H9 (cell line): Measurements from ENCODE around the gene TTC19. TPM values are rescaled to one million over a fixed set of nuclear protein-coding genes. Genes with fewer than 3 reads are reported as not detected.

Source experiments
- DNase-seq: peaks from one replicate; pipeline ENCODE4 v3.0.0-alpha.2; 2017
- H2AFZ ChIP-seq: one replicate; pipeline ENCODE4 v1.6.1; 2013; ENCODE audit warnings: mild to moderate bottlenecking, low read length, control low read depth, moderate library complexity
- H2AK5ac ChIP-seq: 2 replicates; pipeline ENCODE4 v1.6.1; 2013; ENCODE audit warnings: low read length, control low read depth, mixed read lengths; ENCODE audit not compliant: insufficient read length
- H2BK120ac ChIP-seq: one replicate; pipeline ENCODE4 v1.6.1; 2013; ENCODE audit warnings: low read depth, mild to moderate bottlenecking, low read length, control low read depth, inconsistent platforms; ENCODE audit not compliant: poor library complexity, severe bottlenecking
- H2BK12ac ChIP-seq: 2 replicates; pipeline ENCODE4 v1.6.1; 2013; ENCODE audit warnings: low read length, control low read depth, mixed read lengths, low read depth; ENCODE audit not compliant: insufficient read length
- H2BK15ac ChIP-seq: 2 replicates; pipeline ENCODE4 v1.6.1; 2013; ENCODE audit warnings: low read depth, low read length, control low read depth
- H2BK20ac ChIP-seq: one replicate; pipeline ENCODE4 v1.6.1; 2013; ENCODE audit warnings: low read depth, mild to moderate bottlenecking, low read length, control low read depth, inconsistent platforms; ENCODE audit not compliant: poor library complexity, severe bottlenecking
- H2BK5ac ChIP-seq: 2 replicates; pipeline ENCODE4 v1.6.1; 2013; ENCODE audit warnings: low read length, control low read depth, mixed read lengths; ENCODE audit not compliant: insufficient read length
- H3K14ac ChIP-seq: 2 replicates; pipeline ENCODE4 v1.6.1; 2013; ENCODE audit warnings: low read length, control low read depth; ENCODE audit not compliant: insufficient read depth
- H3K18ac ChIP-seq: 2 replicates; pipeline ENCODE4 v1.6.1; 2013; ENCODE audit warnings: low read depth, mild to moderate bottlenecking, mixed read lengths, low read length, control low read depth; ENCODE audit not compliant: insufficient read length
- H3K23ac ChIP-seq: 2 replicates; pipeline ENCODE4 v1.6.1; 2013; ENCODE audit warnings: low read length, control low read depth, mixed read lengths, low read depth; ENCODE audit not compliant: insufficient read length
- H3K23me2 ChIP-seq: 2 replicates; pipeline ENCODE4 v1.6.1; 2013; ENCODE audit warnings: low read depth, mild to moderate bottlenecking, mixed read lengths, low read length, control low read depth; ENCODE audit not compliant: insufficient read length, poor library complexity, severe bottlenecking
- H3K27ac ChIP-seq: 2 replicates; pipeline ENCODE4 v1.5.1; 2013; ENCODE audit warnings: low read length, control low read depth, mixed read lengths, low read depth; ENCODE audit not compliant: insufficient read length
- H3K27me3 ChIP-seq: 2 replicates; pipeline ENCODE4 v1.6.1; 2013; ENCODE audit warnings: low read length, control low read depth, inconsistent platforms; ENCODE audit not compliant: insufficient read depth
- H3K4ac ChIP-seq: 2 replicates; pipeline ENCODE4 v1.6.1; 2013; ENCODE audit warnings: low read depth, mild to moderate bottlenecking, control low read depth, inconsistent platforms, low read length, moderate library complexity
- H3K4me1 ChIP-seq: 2 replicates; pipeline ENCODE4 v1.6.1; 2013; ENCODE audit warnings: low read length, control low read depth, inconsistent platforms; ENCODE audit not compliant: insufficient read depth
- H3K4me2 ChIP-seq: 2 replicates; pipeline ENCODE4 v1.6.1; 2013; ENCODE audit warnings: low read length, control low read depth, mixed read lengths; ENCODE audit not compliant: insufficient read length, insufficient read depth
- H3K56ac ChIP-seq: 2 replicates; pipeline ENCODE4 v1.6.1; 2013; ENCODE audit warnings: low read depth, mild to moderate bottlenecking, mixed read lengths, low read length, control low read depth; ENCODE audit not compliant: insufficient read length
- H3K79me1 ChIP-seq: 2 replicates; pipeline ENCODE4 v1.6.1; 2013; ENCODE audit warnings: low read depth, mild to moderate bottlenecking, moderate library complexity, low read length, control low read depth, inconsistent platforms; ENCODE audit not compliant: insufficient read depth, poor library complexity, severe bottlenecking
- H3K79me2 ChIP-seq: 2 replicates; pipeline ENCODE4 v1.6.1; 2013; ENCODE audit warnings: low read length, control low read depth, inconsistent platforms; ENCODE audit not compliant: insufficient read depth
- H3K9ac ChIP-seq: 2 replicates; pipeline ENCODE4 v1.6.1; 2013; ENCODE audit warnings: low read length, control low read depth, mixed read lengths; ENCODE audit not compliant: insufficient read length; ENCODE audit errors: extremely low read depth
- H3K9me3 ChIP-seq: one replicate; pipeline ENCODE4 v1.6.1; 2013; ENCODE audit warnings: low read depth, low read length, inconsistent platforms; ENCODE audit not compliant: control insufficient read depth
- H3T11ph ChIP-seq: one replicate; pipeline ENCODE4 v1.6.1; 2013; ENCODE audit warnings: mild to moderate bottlenecking, low read length, control low read depth, inconsistent platforms
- H4K20me1 ChIP-seq: one replicate; pipeline ENCODE4 v1.6.1; 2013; ENCODE audit not compliant: control insufficient read depth, insufficient read length, insufficient read depth
- H4K5ac ChIP-seq: 2 replicates; pipeline ENCODE4 v1.6.1; 2013; ENCODE audit warnings: low read depth, mild to moderate bottlenecking, mixed read lengths, low read length, control low read depth; ENCODE audit not compliant: insufficient read length
- H4K8ac ChIP-seq: replicated peaks from 2 replicates; pipeline ENCODE4 v1.6.1; 2013; ENCODE audit warnings: low read length, control low read depth, mixed read lengths, low read depth; ENCODE audit not compliant: insufficient read length
- H4K91ac ChIP-seq: 2 replicates; pipeline ENCODE4 v1.6.1; 2013; ENCODE audit warnings: low read depth, mild to moderate bottlenecking, moderate library complexity, mixed read lengths, low read length, control low read depth; ENCODE audit not compliant: insufficient read length
- H3K27ac Mint-ChIP-seq, 3 experiments: 2 replicates in 2 of 3; 3 replicates in 1 of 3; pipeline ENCODE4 v1.8.0; 2020 to 2021; ENCODE audit warnings: mixed read lengths in 3 of 3, mild to moderate bottlenecking in 1 of 3, moderate library complexity in 1 of 3
- H3K27me3 Mint-ChIP-seq: 2 replicates; pipeline ENCODE4 v1.8.0; 2021; ENCODE audit warnings: low read depth, mild to moderate bottlenecking, moderate library complexity, mixed read lengths
- H3K36me3 Mint-ChIP-seq, 3 experiments: 2 replicates in 2 of 3; 3 replicates in 1 of 3; pipeline ENCODE4 v1.8.0; 2020 to 2021; ENCODE audit warnings: low read depth in 3 of 3, mixed read lengths in 3 of 3; ENCODE audit not compliant: insufficient read depth in 1 of 3
- H3K4me1 Mint-ChIP-seq, 2 experiments: 2 replicates each; pipeline ENCODE4 v1.8.0; 2020; ENCODE audit warnings: mixed read lengths in 2 of 2
- H3K4me3 Mint-ChIP-seq, 2 experiments: 2 replicates in 1 of 2; 3 replicates in 1 of 2; pipeline ENCODE4 v1.8.0; 2020 to 2021; ENCODE audit warnings: mild to moderate bottlenecking in 2 of 2, mixed read lengths in 2 of 2, moderate library complexity in 1 of 2
- H3K9me3 Mint-ChIP-seq, 2 experiments: 2 replicates in 1 of 2; 3 replicates in 1 of 2; pipeline ENCODE4 v1.8.0; 2020; ENCODE audit warnings: mild to moderate bottlenecking in 2 of 2, mixed read lengths in 2 of 2, moderate library complexity in 1 of 2
- CTCF ChIP-seq: fragments of 200-600 bp; sonication (generic); conservative IDR thresholded peaks from 3 replicates; pipeline ENCODE4 v1.8.0; 2021; ENCODE audit warnings: antibody characterized with exemption, mild to moderate bottlenecking
- WGBS: extraction: QIAGEN DNeasy Blood & Tissue Kit; methylation state at CpG from one replicate; pipeline ENCODE4 v1.1.7; 2013; ENCODE audit warnings: missing lambda C conversion rate, low lambda C conversion rate, mixed read lengths; ENCODE audit not compliant: insufficient read length; ENCODE audit errors: extremely low coverage; 5-methylcytosine and 5-hydroxymethylcytosine counted together
- total RNA-seq: library from RNA; stranded (reverse); gene quantifications from 2 replicates; pipeline ENCODE4 v1.2.1, GENCODE V29; 2021

Gene TTC19
- total RNA-seq, 1 experiment from 2014 or later = 64.3 TPM

- Histone ChIP-seq H3K27me3 (no peaks in the 10 kb centered on the region), H3K79me2 (no peaks in the 10 kb centered on the region), H4K5ac (no peak overlapping the region), H2AFZ (no peak overlapping the region), H2AK5ac (no peak overlapping the region), H4K8ac (no peak overlapping the region), H2BK20ac (no peak overlapping the region), H4K91ac (no peak overlapping the region), H3K9ac (no peak overlapping the region), H2BK120ac (no peak overlapping the region), H3K14ac (no peak overlapping the region), H2BK5ac (no peak overlapping the region), H3T11ph (no peak overlapping the region), H3K23ac (no peak overlapping the region), H3K4ac (no peak overlapping the region), H3K27ac (no peak overlapping the region), H3K79me1 (no peaks in the 10 kb centered on the region), H2BK15ac (no peak overlapping the region), H3K23me2 (no peaks in the 10 kb centered on the region), H3K18ac (no peak overlapping the region), H2BK12ac (no peak overlapping the region), H4K20me1 (no peaks in the 10 kb centered on the region), H3K4me2 (no peak overlapping the region), H3K56ac (no peak overlapping the region), H3K4me1 (no peaks in the 10 kb centered on the region), H3K9me3 (no peaks in the 10 kb centered on the region)
- H3K36me3 Mint-ChIP-seq = peaks cover 27 to 75% (median 64%) of the 10 kb centered on the region in 3 experiments; a peak in 6 of 7 replicates
- H3K27me3 Mint-ChIP-seq = no peaks in the 10 kb centered on the region
- no peaks in the 10 kb centered on the region for H3K4me1 Mint-ChIP-seq
- no peak for DNase-seq
- TF ChIP-seq CTCF = no peak
- H3K27ac Mint-ChIP-seq = no peak overlapping the region
- no peaks in the 10 kb centered on the region for H3K9me3 Mint-ChIP-seq
- no CpG with 5 or more reads among the region's 3 CpGs for WGBS
- no peak overlapping the region for H3K4me3 Mint-ChIP-seq
Observed at GRCh38 chr17:16074423-16074822, 74.8 kb downstream of the TTC19 start.
